Measurements from ENCODE around the gene ADAMTS7.
"Not testable (repeated sequence)": the region's sequence is repeated elsewhere in the genome, so short reads cannot be mapped to it uniquely, and the experiment has no call there.

ADAMTS7 gene

GRCh38 chr15:78737187-78737820 is 74.0 kb downstream of the ADAMTS7 start:
- TF ChIP-seq ZNF8 (CRISPR knock-in tag; IDR thresholded peaks at IDR 0.05) (no peak), ZFP3 (CRISPR knock-in tag; IDR thresholded peaks at IDR 0.05) (no peak), TSHZ2 (CRISPR knock-in tag; IDR thresholded peaks at IDR 0.05) (no peak), TOX (CRISPR knock-in tag; IDR thresholded peaks at IDR 0.05; ENCODE audit: borderline replicate concordance) (no peak)

GRCh38 chr15:78736286-78736685 is 75.0 kb downstream of the ADAMTS7 start:
- not testable (repeated sequence) for ATAC-seq

More at GRCh38 chr15:78737187-78737820, 74.0 kb downstream of the ADAMTS7 start:
- ATAC-seq: no peak

GRCh38 chr15:78734451-78735064 is 76.7 kb downstream of the ADAMTS7 start:
- no peak for ATAC-seq
- TF ChIP-seq GLIS3 (CRISPR knock-in tag; IDR thresholded peaks at IDR 0.05): no peak
- no peak for TF ChIP-seq PPARA (CRISPR knock-in tag; IDR thresholded peaks at IDR 0.05; ENCODE audit: borderline replicate concordance)
- no peak for TF ChIP-seq ZNF8 (CRISPR knock-in tag; IDR thresholded peaks at IDR 0.05)
- no peak for TF ChIP-seq TSHZ2 (CRISPR knock-in tag; IDR thresholded peaks at IDR 0.05)
- TF ChIP-seq BACH2 (CRISPR knock-in tag; IDR thresholded peaks at IDR 0.05; ENCODE audit: borderline replicate concordance): no peak
- no peak for TF ChIP-seq SNAI2 (CRISPR knock-in tag; IDR thresholded peaks at IDR 0.05)
- TF ChIP-seq ZFP30 (CRISPR knock-in tag; IDR thresholded peaks at IDR 0.05): no peak
- TF ChIP-seq PATZ1 (CRISPR knock-in tag; IDR thresholded peaks at IDR 0.05; ENCODE audit: borderline replicate concordance): no peak
- no peak for TF ChIP-seq ESRRG (CRISPR knock-in tag; IDR thresholded peaks at IDR 0.05)
- TF ChIP-seq ZNF70 (CRISPR knock-in tag; IDR thresholded peaks at IDR 0.05): no peak
- no peak for TF ChIP-seq OSR1 (CRISPR knock-in tag; IDR thresholded peaks at IDR 0.05)
- no peak for TF ChIP-seq CSRNP3 (CRISPR knock-in tag; IDR thresholded peaks at IDR 0.05)
- no peak for TF ChIP-seq TOX (CRISPR knock-in tag; IDR thresholded peaks at IDR 0.05; ENCODE audit: borderline replicate concordance)
- TF ChIP-seq ARNTL (CRISPR knock-in tag; IDR thresholded peaks at IDR 0.05; ENCODE audit: borderline replicate concordance, low read depth): no peak
- no peak for TF ChIP-seq TCF4 (CRISPR knock-in tag; IDR thresholded peaks at IDR 0.05; ENCODE audit: borderline replicate concordance)

GRCh38 chr15:78732634-78733033 is 78.6 kb downstream of the ADAMTS7 start:
- ATAC-seq: no peak
- TF ChIP-seq PPARA (CRISPR knock-in tag; IDR thresholded peaks at IDR 0.05; ENCODE audit: borderline replicate concordance) (no peak), ZFP3 (CRISPR knock-in tag; IDR thresholded peaks at IDR 0.05) (no peak), POU6F1 (CRISPR knock-in tag; IDR thresholded peaks at IDR 0.05; ENCODE audit: borderline replicate concordance, low read depth) (no peak), ISL1 (CRISPR knock-in tag; IDR thresholded peaks at IDR 0.05) (no peak), SNAI2 (CRISPR knock-in tag; IDR thresholded peaks at IDR 0.05) (no peak), ARNTL (CRISPR knock-in tag; IDR thresholded peaks at IDR 0.05; ENCODE audit: borderline replicate concordance, low read depth) (no peak), BACH2 (CRISPR knock-in tag; IDR thresholded peaks at IDR 0.05; ENCODE audit: borderline replicate concordance) (no peak), GLIS3 (CRISPR knock-in tag; IDR thresholded peaks at IDR 0.05) (no peak), ZNF70 (CRISPR knock-in tag; IDR thresholded peaks at IDR 0.05) (no peak), ZC3H10 (CRISPR knock-in tag; IDR thresholded peaks at IDR 0.05) (no peak), PATZ1 (CRISPR knock-in tag; IDR thresholded peaks at IDR 0.05; ENCODE audit: borderline replicate concordance) (no peak)

Data from SK-N-SH treated with all-trans-retinoic acid at 6 μM for 48 hours (cell line).